ENCODE measurements around the gene GAB3.
"Not testable (repeated sequence)": the region's sequence is repeated elsewhere in the genome, so short reads cannot be mapped to it uniquely, and the experiment has no call there.

The GAB3 gene

DNA sequence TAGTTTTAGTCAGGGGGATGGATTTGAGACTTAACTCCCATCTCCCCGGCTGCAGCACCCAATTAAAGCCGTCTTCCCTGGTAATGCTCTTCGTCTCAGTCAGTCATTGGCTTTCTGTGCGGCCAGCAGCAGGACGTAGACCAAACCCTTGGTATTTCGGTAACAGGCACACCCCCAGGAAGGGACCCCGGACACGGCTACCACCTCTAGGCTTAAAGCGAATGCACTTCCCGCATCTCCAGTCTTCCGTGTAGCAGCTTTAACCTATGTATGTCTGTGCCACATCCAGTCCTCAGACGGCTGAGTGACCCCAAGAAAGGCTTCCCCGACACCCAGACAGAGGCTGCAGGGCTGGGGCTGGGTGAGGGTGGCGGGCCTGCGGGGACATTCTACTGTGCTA, 96.0 kb downstream of the GAB3 start:
- DNase-seq = no peak

- no peak for DNase-seq
These were observed 96.5 kb downstream of the GAB3 start for GRCh38 chrX:154654372-154654771.

DNA sequence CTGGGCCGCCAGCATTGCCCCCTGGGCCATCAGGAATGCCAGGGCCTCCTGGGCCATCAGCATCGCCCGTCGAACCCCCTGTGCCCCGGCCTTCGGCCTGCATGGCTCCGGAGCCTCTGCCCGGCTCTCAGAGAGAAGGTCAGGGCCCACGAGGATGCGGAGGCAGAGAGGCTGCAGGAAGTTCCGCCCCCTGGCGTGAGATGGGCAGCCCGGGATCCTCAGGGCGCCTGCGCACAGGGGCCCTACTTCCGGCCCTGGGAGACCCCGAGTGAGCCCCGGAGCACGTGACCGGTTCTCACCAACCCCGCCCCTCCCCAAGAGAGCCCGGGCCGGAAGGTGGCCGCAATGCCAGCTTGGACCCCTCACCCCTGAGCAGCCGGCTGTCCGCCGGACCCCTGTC, 97.5 kb downstream of the GAB3 start, which contains the start of gene CTAG2:
Gene CTAG2 (minus strand): TSS at position 167 of the 400 bp plus-strand sequence. CDS start 64 bp downstream, at position 103.
- not testable (repeated sequence) for DNase-seq

GRCh38 chrX:154653048-154653401, 97.9 kb downstream of the GAB3 start:
- no peak for DNase-seq

DNA sequence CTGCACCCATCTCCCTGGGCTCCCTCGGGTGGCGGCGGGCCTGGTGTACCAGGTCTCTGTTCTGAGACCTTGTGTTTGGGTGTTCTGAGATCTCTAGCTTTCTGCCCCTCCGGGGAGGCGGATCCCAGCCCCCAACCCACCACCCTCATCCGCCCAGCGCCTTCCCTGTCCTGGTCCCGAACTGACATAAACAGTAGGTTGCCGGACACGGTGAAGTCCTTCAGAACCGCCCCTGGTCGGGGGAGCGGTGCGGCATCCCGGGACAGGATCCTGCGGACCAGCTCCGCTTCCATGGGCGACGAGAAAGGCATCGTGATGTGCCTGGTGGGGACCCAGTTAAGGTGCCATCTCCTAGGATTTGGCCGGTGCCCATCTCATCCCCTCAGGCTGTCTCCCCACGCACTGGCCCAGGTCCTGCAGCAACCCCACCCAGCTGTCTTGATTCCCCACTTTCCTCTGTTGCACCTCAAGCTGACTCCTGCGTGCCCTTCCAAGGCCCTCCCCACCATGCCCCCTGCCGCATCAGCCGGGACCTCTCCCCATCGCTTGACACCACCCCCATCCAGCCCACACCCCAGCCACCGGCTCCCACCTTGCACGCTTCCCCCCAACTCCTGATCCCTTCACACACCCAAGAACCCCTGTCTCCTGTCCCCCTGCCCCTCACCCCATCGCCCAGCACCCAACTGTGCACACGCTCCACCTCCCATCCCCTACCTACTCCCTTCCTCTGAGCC, 98.4 kb downstream of the GAB3 start:
- DNase-seq = no peak

DNA sequence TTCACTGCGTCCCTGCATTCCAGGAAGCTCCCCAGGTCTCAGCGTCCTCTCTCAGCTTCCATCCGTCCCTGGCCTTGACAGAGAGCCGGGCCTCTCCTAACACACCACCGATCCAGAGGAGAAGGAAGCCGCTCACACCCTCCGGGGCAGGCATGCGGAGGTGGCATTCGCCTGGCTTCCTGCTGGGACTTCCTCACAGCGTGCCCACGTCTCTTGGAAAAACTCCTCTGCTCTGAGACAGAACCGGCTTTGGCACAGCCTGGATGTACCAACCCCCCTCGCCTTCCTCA, 100.7 kb downstream of the GAB3 start:
- DNase-seq = no peak

DNA sequence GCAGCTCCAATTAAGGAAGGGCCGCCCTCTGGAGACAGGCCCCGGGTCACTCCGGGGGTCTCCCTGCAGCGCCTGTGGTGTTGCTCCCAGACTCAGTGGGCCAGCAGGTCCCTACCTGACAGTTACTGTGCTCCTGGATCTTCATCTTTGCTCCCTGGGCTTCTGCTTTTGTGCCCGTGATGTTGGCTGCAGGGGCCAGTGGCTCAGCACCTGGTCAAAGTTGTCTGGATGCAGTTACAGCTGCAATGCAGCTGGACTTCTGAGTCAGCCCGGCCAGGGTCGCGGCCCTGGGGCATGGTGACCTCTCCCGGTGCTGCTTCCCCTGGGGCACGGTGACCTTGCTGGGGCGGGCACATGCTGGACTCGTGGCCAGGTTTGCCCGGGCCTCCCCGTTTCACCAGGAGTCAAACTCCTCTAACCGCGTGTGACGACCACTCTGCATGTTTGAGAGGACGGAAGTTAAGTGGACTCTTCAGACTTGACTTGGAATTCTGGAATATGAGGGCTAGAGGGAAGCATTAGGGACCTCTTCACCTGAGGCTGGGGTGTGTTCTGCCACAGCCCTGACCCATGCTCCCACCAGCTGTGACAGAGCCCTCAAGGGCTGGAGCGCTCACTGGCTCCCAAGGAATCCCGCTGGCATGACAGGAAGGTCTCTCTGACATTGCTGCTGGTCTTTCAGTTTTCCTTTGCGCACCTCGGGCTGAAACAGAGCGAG, 101.2 kb downstream of the GAB3 start:
- no peak for DNase-seq

DNA sequence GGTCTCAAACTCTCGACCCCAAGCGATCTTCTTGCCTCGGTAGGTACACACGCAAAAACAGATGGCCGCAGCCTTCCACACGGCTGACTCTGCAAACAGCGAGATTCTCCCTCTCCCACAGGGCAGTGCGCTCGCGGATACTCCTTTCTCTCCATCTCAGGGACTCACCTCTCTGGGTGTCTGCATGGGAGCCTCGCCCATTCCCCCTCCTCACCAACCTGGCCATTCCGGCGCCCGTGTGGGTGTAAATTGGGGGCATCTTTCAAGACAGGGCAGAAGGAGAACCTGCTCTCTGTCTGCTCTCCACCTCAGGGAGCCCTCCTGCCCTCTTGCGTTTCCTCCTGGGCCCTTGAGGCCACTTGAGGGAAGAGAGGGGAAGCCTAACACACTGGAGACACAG, 101.9 kb downstream of the GAB3 start:
- DNase-seq = no peak

GRCh38 chrX:154645745-154646378, 105.0 kb downstream of the GAB3 start:
- not testable (repeated sequence) for DNase-seq

GRCh38 chrX:154643708-154644107, 107.2 kb downstream of the GAB3 start:
- not testable (repeated sequence) for DNase-seq

DNA sequence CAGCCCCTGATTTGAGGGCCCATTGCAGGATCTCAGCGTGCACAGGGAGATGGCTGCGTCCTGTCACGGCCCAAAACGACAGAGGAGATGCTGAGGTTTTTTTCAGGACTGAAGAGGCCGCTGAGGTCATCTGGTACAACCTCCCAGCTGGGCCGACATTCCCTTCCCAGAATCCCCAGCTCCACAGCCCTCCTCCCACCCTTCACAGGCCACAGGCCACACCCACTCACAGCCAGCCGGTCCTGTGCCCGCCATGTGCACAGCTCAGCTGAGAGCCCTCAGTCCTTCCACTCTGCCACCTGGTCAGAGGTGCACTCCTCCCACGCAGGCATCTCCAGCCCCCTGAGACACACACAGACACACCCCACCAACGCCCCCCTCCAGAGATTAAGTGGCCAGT, 109.1 kb downstream of the GAB3 start:
- DNase-seq = not testable (repeated sequence)

- not testable (repeated sequence) for DNase-seq
These were observed 117.2 kb downstream of the GAB3 start for GRCh38 chrX:154633661-154634060.

GRCh38 chrX:154630949-154631348, 119.9 kb downstream of the GAB3 start:
- not testable (repeated sequence) for DNase-seq

GRCh38 chrX:154628960-154629359, 121.9 kb downstream of the GAB3 start:
- not testable (repeated sequence) for DNase-seq

Data from stimulated activated CD4-positive, alpha-beta T cell treated with anti-CD3 and anti-CD28 coated beads, Interleukin-4, amount 100 ng/mL, for 1 hour (primary cell).